HG03521 (cell line): ENCODE measurements around the gene BRSK2.
"Not testable (repeated sequence)": the region's sequence is repeated elsewhere in the genome, so short reads cannot be mapped to it uniquely, and the experiment has no call there.

Experiments used
- ATAC-seq: cut with Tn5 transposase; IDR thresholded peaks from one replicate; pipeline ENCODE4 v1.9.1; 2021; ENCODE audit warnings: mild to moderate bottlenecking, moderate library complexity; ENCODE audit not compliant: unreplicated experiment

BRSK2 gene

DNA sequence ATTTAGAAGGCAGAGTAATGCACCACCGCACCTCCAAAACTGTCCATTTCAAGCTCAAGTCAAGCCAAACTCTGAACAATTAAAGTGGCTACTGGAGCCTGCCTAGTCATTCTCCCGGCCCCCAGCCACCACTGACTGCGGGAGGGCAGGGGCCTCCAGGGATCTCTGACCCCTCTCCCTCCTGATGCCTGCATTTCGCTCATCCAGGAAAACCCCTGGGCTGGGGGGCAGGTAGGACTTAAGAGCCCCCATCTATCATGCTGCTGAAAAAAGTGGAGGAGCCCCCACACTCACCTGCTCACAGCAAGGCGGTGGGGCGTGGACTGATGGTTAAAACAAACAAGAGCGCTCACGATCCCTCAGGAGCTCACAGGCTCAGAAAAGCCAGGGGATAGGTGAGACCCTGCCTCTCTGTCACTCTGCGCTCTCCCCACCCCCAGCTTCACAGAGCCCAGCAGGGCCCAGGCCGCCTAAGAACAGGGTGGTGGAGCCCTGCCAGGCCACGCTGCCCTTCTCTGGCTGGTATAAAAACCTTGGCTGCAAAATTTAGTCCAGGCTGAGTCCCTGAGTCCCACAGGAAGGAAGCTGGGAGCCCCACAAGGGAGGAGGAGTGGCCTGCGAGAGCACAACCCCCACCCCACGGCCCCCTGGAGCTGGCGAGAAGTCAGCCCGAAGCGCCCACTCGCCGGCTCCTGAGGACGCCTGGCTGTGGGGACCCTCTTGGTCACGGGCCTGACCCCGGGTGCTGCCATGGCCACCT lies 117.8 kb downstream of the BRSK2 start:
- ATAC-seq: no peak

DNA sequence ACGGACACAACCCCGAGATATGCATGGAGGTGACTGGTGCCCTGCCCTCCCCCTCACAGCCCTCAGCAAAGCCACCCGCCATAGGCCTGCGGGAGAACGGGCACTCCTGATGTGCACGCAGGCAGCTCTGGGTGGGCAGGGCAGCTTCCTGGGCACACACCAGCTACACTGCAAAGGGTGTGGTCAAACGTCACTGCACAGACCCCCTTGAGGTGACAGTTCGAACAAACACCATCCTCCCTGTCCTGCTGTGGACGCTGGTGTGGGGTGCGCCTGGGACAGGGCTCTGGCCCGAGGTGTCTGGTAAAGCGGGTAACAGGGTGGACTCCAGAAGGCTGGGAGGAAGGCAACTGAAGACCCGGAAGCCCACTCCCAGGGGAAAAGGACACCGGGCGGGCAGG lies 118.8 kb downstream of the BRSK2 start:
- no peak for ATAC-seq

DNA sequence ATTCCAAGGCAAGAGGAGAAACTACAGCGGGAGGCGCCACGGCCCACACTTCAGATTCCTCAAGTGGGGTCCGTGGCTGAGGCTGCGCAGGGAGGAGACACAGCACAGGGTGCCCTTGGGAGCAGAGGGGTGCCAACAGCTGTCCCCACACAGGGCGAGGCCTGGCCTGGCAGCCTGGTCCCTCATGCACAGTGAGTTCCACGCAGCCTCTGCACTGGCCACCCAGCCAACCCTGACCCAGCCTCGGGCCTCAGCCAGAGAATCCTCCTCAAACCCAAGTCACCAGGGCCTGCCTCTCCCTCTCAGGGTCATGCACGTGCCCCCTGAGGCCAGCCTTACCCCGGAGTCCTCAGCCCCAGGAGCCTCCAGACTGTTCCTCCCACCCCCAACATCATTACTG lies 119.3 kb downstream of the BRSK2 start:
- no peak for ATAC-seq

DNA sequence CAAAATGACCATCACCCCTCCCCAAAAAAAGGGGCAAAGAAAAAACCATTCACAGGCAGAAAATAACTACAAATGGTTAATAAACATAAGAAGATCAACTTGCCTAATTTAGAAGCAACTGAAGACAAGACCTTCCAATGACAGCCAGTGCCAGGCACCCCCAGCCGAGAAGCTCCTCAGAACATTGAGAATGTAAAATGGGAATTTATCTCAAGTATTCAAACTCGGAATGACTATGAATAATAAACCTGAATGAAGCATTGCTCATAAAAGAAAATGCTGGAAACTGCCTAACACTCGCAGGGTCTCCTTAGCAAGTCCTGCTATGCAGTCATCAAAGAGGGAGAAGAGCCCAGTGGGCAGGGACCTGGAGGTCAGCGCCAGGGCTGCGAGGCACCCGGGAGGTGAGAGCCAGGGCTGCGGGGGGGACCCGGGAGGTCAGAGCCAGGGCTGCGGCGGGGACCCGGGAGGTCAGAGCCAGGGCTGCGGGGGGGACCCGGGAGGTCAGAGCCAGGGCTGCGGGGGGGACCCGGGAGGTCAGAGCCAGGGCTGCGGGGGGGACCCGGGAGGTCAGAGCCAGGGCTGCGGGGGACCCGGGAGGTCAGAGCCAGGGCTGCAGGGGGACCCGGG lies 120.0 kb downstream of the BRSK2 start:
- no peak for ATAC-seq

DNA sequence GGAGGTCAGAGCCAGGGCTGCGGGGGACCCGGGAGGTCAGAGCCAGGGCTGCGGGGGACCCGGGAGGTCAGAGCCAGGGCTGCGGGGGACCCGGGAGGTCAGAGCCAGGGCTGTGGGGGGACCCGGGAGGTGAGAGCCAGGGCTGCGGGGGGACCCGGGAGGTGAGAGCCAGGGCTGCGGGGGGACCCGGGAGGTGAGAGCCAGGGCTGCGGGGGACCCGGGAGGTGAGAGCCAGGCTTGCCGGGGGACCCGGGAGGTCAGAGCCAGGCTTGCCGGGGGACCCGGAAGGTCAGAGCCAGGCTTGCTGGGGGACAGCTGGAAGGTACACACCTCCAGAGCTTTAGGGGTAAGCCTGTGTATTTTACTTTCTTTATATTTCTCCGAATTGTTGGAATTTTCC lies 120.6 kb downstream of the BRSK2 start:
- ATAC-seq: not testable (repeated sequence)

DNA sequence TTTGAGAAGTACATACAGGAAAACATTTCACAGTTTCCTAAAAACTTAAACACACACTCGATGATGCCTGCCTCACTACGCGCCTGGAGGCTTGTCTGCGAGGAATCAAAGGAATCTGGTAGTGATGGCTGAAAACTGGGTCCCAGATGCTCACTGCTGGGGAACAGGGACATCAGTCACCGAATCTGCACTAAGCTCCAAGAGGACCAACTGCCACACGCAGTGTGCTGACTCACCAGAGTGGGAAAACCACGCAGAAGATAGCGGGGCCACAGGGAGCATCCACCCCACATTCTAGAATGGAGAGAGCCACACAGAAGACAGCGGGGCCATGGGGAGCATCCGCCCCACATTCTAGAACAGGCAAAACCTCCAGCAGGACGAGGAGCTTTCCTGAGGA lies 121.2 kb downstream of the BRSK2 start:
- no peak for ATAC-seq

DNA sequence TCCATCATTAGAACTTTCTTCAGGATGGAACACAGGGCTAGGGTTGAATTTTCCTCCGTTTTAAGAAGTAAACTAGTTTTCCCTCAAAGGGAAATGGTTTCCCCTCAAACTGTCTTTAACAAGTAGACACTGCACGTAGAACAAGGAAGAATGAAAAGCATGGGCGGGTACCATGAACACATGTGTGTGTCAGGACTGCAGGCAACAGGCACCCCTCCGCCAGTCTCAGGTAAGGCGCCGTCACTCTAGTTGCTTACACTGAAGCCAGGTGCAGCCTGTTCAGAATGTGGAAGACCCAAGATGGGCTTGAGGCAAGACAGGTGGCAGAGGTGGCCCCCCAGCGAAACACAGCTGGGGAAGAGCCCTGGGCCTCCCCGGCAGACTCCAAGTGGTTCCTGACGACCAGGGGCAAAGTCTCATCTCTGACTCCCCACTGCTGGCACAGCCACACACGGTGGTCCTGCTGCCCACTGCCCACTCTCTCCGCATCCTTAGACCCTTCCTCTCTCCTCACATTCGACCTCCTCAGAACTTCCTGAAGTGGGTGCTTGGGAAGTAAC lies 122.3 kb downstream of the BRSK2 start:
- ATAC-seq: no peak
